HepG2 (cell line): ENCODE results near the gene ZPR1. TPM values are rescaled to one million over a fixed set of nuclear protein-coding genes. Genes with fewer than 3 reads are reported as not detected.

Source experiments
- ATF7-NPFF ChIP-seq: sonication (generic); formaldehyde crosslinking; IDR thresholded peaks from 2 replicates; pipeline ENCODE4 v1.8.1; 2023; ENCODE audit warnings: mild to moderate bottlenecking, low read depth, missing genetic modification reagents, moderate library complexity
- FUBP1 ChIP-seq: sonication (generic); formaldehyde crosslinking; IDR thresholded peaks from 2 replicates; pipeline ENCODE4 v1.5.1; 2020; ENCODE audit warnings: missing genetic modification reagents, mild to moderate bottlenecking, borderline replicate concordance
- HMGA1 ChIP-seq: sonication (generic); formaldehyde crosslinking; conservative IDR thresholded peaks from 2 replicates; pipeline ENCODE4 v1.4.0; 2020; ENCODE audit warnings: missing genetic modification reagents
- KDM5B ChIP-seq: sonication (generic); formaldehyde crosslinking; IDR thresholded peaks from 2 replicates; pipeline ENCODE4 v1.4.0; 2020; ENCODE audit warnings: missing genetic modification reagents, mild to moderate bottlenecking, borderline replicate concordance
- KLF13 ChIP-seq: sonication (generic); formaldehyde crosslinking; IDR thresholded peaks from 2 replicates; pipeline ENCODE4 v1.4.0; 2020; ENCODE audit warnings: mild to moderate bottlenecking, missing genetic modification reagents
- NFKBIZ ChIP-seq: IDR thresholded peaks from 2 replicates; pipeline ENCODE4 v1.6.1; 2018; ENCODE audit warnings: missing genetic modification reagents, missing compliant biosample characterization
- TCF12 ChIP-seq, 2 experiments: fragments of 450-650 bp in 1 of 2; sonication (generic) in 1 of 2; formaldehyde crosslinking in 1 of 2; IDR thresholded peaks; 2 replicates each; pipeline versions ENCODE4 v1.6.1 to v1.8.0; 2017 to 2022; ENCODE audit warnings: antibody characterized with exemption in 1 of 2, mild to moderate bottlenecking in 1 of 2, missing genetic modification reagents in 1 of 2, moderate library complexity in 1 of 2
- TRAFD1 ChIP-seq: sonication (generic); formaldehyde crosslinking; IDR thresholded peaks from 2 replicates; pipeline ENCODE4 v1.5.1; 2020; ENCODE audit warnings: missing genetic modification reagents, mild to moderate bottlenecking, borderline replicate concordance
- ZFP36L1 ChIP-seq: sonication (generic); formaldehyde crosslinking; IDR thresholded peaks from 2 replicates; pipeline ENCODE4 v1.8.0; 2022; ENCODE audit warnings: mild to moderate bottlenecking, missing genetic modification reagents, moderate library complexity
- ZNF225 ChIP-seq: sonication (generic); formaldehyde crosslinking; IDR thresholded peaks from 2 replicates; pipeline ENCODE4 v1.4.0; 2020; ENCODE audit warnings: mild to moderate bottlenecking, missing genetic modification reagents
- ZNF441 ChIP-seq: sonication (generic); formaldehyde crosslinking; IDR thresholded peaks from 2 replicates; pipeline ENCODE4 v1.7.0; 2021; ENCODE audit warnings: missing genetic modification reagents, borderline replicate concordance
- ZNF484 ChIP-seq: sonication (generic); formaldehyde crosslinking; IDR thresholded peaks from 2 replicates; pipeline ENCODE4 v1.5.1; 2020; ENCODE audit warnings: mild to moderate bottlenecking, low read depth, missing genetic modification reagents, borderline replicate concordance
- ZNF703 ChIP-seq: sonication (generic); formaldehyde crosslinking; IDR thresholded peaks from 2 replicates; pipeline ENCODE4 v1.5.1; 2020; ENCODE audit warnings: missing genetic modification reagents, mild to moderate bottlenecking, moderate library complexity, borderline replicate concordance
- ZZZ3 ChIP-seq: sonication (generic); formaldehyde crosslinking; IDR thresholded peaks from 2 replicates; pipeline ENCODE4 v1.4.0; 2020; ENCODE audit warnings: missing genetic modification reagents, mild to moderate bottlenecking, borderline replicate concordance
- polyA plus RNA-seq, 8 experiments: library from polyadenylated mRNA; depleted of rRNA in 3 of 8; stranded (reverse) in 7 of 8; unstranded in 1 of 8; fragments of >200 nt; fragmentation: Illumina TruSeq in 4 of 8; extraction: Trizol in 4 of 8; gene quantifications; 2 replicates each; pipeline versions ENCODE4 v1.2.1 to v1.2.3, GENCODE V29; 2011 to 2016; ENCODE audit warnings: low read depth in 4 of 8, missing spikeins in 1 of 8, mixed read lengths in 1 of 8; ENCODE audit not compliant: insufficient read depth in 1 of 8
- total RNA-seq, 5 experiments: library from RNA; depleted of rRNA; stranded (reverse); fragments of >200 nt; fragmentation: Illumina TruSeq; extraction: Trizol; gene quantifications; 2 replicates each; pipeline ENCODE4 v1.2.3, GENCODE V29; 2016; ENCODE audit warnings: low read depth in 1 of 5
- TF ChIP-seq, protein P1 (sequence below): sonication (generic); formaldehyde crosslinking; IDR thresholded peaks from 2 replicates; pipeline ENCODE4 v1.4.0; 2020; ENCODE audit warnings: missing genetic modification reagents
- TF ChIP-seq, protein P2 (sequence below): sonication (generic); formaldehyde crosslinking; IDR thresholded peaks from 2 replicates; pipeline ENCODE4 v1.8.1; 2023; ENCODE audit warnings: mild to moderate bottlenecking, missing genetic modification reagents
- TF ChIP-seq, protein P3 (sequence below): sonication (generic); formaldehyde crosslinking; IDR thresholded peaks from 2 replicates; pipeline ENCODE4 v1.5.1; 2020; ENCODE audit warnings: mild to moderate bottlenecking, missing genetic modification reagents, borderline replicate concordance
- TF ChIP-seq, protein P4 (sequence below): sonication (generic); formaldehyde crosslinking; conservative IDR thresholded peaks from 2 replicates; pipeline ENCODE4 v1.4.0; 2020; ENCODE audit warnings: missing genetic modification reagents

The ZPR1 gene
- total and polyA plus RNA-seq, 2 of the 13 experiments (the other 11 are each of a cell fraction or from before 2014, with no cell fraction given) = 40.0 to 79.3 TPM

GRCh38 chr11:116808262-116809175, 20.7 kb upstream of the ZPR1 start (continued):
- TF ChIP-seq, protein P1, sequence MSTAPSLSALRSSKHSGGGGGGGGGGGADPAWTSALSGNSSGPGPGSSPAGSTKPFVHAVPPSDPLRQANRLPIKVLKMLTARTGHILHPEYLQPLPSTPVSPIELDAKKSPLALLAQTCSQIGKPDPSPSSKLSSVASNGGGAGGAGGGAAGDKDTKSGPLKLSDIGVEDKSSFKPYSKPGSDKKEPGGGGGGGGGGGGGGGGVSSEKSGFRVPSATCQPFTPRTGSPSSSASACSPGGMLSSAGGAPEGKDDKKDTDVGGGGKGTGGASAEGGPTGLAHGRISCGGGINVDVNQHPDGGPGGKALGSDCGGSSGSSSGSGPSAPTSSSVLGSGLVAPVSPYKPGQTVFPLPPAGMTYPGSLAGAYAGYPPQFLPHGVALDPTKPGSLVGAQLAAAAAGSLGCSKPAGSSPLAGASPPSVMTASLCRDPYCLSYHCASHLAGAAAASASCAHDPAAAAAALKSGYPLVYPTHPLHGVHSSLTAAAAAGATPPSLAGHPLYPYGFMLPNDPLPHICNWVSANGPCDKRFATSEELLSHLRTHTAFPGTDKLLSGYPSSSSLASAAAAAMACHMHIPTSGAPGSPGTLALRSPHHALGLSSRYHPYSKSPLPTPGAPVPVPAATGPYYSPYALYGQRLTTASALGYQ (CRISPR knock-in tag) = peak; percentile 98
- TF ChIP-seq ZNF225 (CRISPR knock-in tag) (no peak), ZFP36L1 (CRISPR knock-in tag) (peak; percentile 31; the same call in 1 of the 2 replicates), ATF7-NPFF (CRISPR knock-in tag) (no peak), NFKBIZ (CRISPR knock-in tag) (peak; percentile 62; the same call in 1 of the 2 replicates), ZZZ3 (CRISPR knock-in tag) (no peak), TCF12 (IDR thresholded peaks at IDR 0.05) (no peak), TCF12 (CRISPR knock-in tag; IDR thresholded peaks at IDR 0.05) (peak; percentile 87; the same call in 1 of the 2 replicates), KDM5B (no peak; the same call in 1 of the 2 replicates), HMGA1 (CRISPR knock-in tag) (no peak), KLF13 (CRISPR knock-in tag) (no peak), TRAFD1 (CRISPR knock-in tag) (no peak), ZNF484 (CRISPR knock-in tag) (no peak), ZNF703 (CRISPR knock-in tag) (peak; percentile 88; the same call in 1 of the 2 replicates), ZNF441 (CRISPR knock-in tag) (no peak; the same call in 1 of the 2 replicates), FUBP1 (CRISPR knock-in tag) (no peak)
- TF ChIP-seq, protein P2, sequence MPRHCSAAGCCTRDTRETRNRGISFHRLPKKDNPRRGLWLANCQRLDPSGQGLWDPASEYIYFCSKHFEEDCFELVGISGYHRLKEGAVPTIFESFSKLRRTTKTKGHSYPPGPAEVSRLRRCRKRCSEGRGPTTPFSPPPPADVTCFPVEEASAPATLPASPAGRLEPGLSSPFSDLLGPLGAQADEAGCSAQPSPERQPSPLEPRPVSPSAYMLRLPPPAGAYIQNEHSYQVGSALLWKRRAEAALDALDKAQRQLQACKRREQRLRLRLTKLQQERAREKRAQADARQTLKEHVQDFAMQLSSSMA (CRISPR knock-in tag) = 0 out of 2 replicates have a peak, but pooled peaks have one; percentile 51
- TF ChIP-seq, protein P3, sequence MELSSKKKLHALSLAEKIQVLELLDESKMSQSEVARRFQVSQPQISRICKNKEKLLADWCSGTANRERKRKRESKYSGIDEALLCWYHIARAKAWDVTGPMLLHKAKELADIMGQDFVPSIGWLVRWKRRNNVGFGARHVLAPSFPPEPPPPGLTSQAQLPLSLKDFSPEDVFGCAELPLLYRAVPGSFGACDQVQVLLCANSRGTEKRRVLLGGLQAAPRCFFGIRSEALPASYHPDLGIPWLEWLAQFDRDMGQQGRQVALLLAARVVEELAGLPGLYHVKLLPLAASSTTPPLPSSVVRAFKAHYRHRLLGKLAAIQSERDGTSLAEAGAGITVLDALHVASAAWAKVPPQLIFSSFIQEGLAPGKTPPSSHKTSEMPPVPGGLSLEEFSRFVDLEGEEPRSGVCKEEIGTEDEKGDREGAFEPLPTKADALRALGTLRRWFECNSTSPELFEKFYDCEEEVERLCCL (CRISPR knock-in tag) = no peak
- TF ChIP-seq, protein P4, sequence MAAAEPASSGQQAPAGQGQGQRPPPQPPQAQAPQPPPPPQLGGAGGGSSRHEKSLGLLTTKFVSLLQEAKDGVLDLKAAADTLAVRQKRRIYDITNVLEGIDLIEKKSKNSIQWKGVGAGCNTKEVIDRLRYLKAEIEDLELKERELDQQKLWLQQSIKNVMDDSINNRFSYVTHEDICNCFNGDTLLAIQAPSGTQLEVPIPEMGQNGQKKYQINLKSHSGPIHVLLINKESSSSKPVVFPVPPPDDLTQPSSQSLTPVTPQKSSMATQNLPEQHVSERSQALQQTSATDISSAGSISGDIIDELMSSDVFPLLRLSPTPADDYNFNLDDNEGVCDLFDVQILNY (CRISPR knock-in tag) = no peak
